GM21390 (cell line): ENCODE measurements around the gene TMEM82.

Source experiments
- ATAC-seq: cut with Tn5 transposase; IDR thresholded peaks from one replicate; pipeline ENCODE4 v1.9.1; 2021; ENCODE audit not compliant: unreplicated experiment

Gene TMEM82

GRCh38 chr1:15719381-15720120 is 22.7 kb upstream of the TMEM82 start:
- no peak for ATAC-seq

- no peak for ATAC-seq
These were observed 21.4 kb upstream of the TMEM82 start for GRCh38 chr1:15720861-15721260.

- ATAC-seq = no peak
These were observed 19.9 kb upstream of the TMEM82 start for GRCh38 chr1:15722411-15722810.

GRCh38 chr1:15722836-15723532 is 19.3 kb upstream of the TMEM82 start:
- ATAC-seq = no peak

GRCh38 chr1:15723631-15724246 is 18.6 kb upstream of the TMEM82 start:
- ATAC-seq = no peak

GRCh38 chr1:15724949-15725880 is 17.1 kb upstream of the TMEM82 start:
- no peak for ATAC-seq

GRCh38 chr1:15726508-15726907 is 15.8 kb upstream of the TMEM82 start:
- ATAC-seq = no peak

- no peak for ATAC-seq
These were observed 15.3 kb upstream of the TMEM82 start for GRCh38 chr1:15727021-15727420.

GRCh38 chr1:15727424-15727823 is 14.9 kb upstream of the TMEM82 start:
- no peak for ATAC-seq

GRCh38 chr1:15727866-15728534 is 14.3 kb upstream of the TMEM82 start:
- no peak for ATAC-seq

- ATAC-seq = no peak
These were observed 13.2 kb upstream of the TMEM82 start for GRCh38 chr1:15728937-15729657.

- no peak for ATAC-seq
These were observed 11.9 kb upstream of the TMEM82 start for GRCh38 chr1:15730423-15730822.

- no peak for ATAC-seq
These were observed 11.4 kb upstream of the TMEM82 start for GRCh38 chr1:15730936-15731335.

GRCh38 chr1:15731735-15732685 is 10.3 kb upstream of the TMEM82 start:
- no peak for ATAC-seq

GRCh38 chr1:15732686-15733081 is 9.6 kb upstream of the TMEM82 start:
- no peak for ATAC-seq

GRCh38 chr1:15733218-15733725 is 9.0 kb upstream of the TMEM82 start:
- no peak for ATAC-seq

- no peak for ATAC-seq
These were observed 8.5 kb upstream of the TMEM82 start for GRCh38 chr1:15733726-15734226.

- no peak for ATAC-seq
These were observed 8.0 kb upstream of the TMEM82 start for GRCh38 chr1:15734296-15734695.
